Retina (tissue), 1 donor: ENCODE results near the gene MEAK7.

Experiments used
- DNase-seq: peaks from one replicate; pipeline ENCODE4 v3.0.0-alpha.2; 2016

The MEAK7 gene

GRCh38 chr16:84511831-84512230 is 7.4 kb upstream of the MEAK7 start:
- no peak for DNase-seq

DNA sequence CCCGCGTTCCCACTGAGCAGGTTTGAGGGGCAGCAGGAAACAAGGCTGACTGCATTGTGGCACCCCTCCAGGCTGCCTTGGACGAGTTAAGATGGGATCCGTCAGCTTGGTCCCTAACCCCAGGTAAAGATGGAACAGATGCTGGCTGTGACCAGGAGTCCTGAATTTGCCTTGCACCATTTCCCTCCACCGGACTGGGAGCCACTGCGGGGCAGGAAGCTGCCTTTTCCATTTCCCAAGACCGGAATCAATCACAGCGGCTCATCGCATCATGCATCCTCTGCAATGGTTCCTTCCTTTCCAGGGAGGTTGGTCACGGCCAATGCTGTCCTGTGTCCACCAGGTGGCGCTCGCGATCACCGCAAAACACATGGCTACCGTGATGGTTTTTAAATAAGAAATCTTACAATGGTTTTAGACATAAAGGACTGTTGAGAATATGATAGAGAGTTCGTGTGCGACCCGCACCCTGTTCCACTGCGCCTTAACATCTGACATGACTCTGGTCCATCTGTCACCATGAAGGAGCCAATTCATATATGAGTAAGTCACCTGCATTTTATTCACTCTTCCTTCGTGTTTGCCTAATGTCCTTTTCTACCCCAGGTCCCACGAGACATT is 6.8 kb upstream of the MEAK7 start:
- DNase-seq, result peak; percentile 92

DNA sequence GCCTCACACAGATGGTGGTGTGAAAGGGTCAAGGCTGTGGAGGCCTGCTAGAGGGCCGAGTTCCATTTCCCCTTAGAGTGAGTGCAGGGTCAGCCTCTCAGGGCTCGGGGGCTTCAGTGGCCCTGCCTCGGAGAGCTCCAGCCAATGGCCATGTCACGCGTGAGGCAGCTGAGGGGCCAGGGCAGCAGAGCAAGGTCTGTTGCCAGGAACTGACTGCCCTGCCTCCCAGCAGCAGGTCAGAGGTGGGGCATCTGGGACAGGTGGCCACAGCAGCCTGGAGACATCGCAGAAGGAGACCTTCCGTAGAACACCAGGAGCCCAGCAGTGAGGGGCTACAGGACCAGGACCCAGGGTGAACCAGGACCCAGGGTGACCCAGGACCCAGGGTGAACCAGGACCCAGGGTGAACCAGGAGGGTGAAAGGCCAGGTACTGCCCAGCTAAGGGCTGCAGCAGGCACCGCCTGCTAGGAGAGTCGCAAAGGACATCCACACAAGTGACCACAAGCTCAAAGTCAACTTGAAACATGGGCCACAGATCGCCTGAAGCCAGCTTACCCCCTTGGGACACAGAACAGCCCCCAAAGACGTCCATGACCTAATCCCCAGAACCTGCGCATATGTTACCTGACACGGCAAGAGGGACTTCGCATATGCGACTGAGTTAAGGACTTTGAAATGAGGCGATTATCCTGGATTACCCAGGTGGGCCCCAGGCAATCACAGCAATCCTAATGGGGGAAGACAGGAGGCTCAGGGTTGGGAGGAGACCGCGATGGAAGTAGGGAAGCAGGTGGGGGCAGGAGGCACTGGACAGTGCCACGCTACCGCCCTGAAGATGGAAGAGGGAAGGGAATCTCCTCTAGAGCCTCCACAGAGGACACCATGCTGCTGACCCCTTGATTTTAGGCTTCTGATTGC is 4.8 kb upstream of the MEAK7 start:
- DNase-seq, result no peak

DNA sequence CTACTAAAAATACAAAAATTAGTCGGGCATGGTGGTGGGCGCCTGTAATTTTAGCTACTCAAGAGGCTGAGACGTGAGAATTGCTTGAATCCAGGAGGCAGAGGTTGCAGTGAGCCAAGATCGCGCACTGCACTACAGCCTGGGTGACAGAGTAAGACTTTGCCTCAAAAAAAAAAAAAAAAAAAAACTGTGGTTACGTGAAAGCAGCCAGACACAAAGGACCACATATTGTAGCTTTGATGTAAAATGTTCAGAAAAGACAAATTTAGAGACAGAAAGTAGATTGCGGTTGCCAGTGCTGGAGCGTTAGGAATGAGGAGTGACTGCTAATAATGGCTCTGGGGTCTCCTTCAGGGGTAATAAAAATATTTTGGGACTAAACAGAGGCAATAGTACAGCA is 4.0 kb upstream of the MEAK7 start:
- no peak for DNase-seq

DNA sequence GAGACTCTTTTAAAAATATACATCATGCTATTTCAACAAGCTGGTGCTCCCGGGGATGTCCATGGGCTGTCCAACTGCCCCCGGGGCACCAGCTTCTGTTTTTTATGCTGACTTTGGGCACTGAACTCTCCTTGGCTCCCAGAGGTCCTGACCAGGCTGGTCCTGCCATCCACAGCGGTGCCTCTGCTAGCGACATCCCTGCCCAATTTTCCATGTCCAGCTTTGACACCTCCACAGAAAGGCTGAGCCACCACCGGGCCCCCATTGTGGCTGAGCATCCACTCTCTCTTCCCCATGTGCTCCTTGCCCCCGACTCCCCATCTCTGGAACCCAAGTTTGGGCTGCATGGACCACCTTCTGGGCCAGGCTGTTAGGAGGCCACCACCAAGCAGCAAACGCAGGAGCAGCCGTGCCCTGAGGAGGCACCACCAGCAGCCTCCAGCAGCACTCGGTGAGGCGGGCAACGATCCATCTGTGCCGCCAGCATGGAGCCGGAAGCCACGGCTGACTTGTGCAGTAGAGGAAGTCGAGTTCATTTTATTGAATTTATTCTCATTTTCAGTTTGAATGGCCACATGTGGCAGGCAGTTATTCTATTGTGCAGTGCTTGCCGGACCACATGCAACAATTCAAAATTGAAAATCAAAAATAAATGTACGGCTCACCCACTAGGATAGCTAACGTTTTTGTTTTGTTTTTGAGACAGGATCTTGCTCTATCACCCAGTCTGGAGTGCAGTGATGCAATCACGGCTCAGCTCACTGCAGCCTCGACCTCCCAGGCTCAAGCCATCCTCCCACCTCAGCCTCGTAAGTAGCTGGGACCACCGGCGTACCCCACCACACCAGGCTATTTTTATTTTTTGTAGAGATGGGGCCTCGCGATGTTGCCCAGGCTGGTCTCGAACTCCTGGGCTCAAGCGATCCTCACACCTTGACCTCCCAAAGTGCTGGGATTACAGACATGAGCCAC is 2.8 kb upstream of the MEAK7 start:
- no peak for DNase-seq

DNA sequence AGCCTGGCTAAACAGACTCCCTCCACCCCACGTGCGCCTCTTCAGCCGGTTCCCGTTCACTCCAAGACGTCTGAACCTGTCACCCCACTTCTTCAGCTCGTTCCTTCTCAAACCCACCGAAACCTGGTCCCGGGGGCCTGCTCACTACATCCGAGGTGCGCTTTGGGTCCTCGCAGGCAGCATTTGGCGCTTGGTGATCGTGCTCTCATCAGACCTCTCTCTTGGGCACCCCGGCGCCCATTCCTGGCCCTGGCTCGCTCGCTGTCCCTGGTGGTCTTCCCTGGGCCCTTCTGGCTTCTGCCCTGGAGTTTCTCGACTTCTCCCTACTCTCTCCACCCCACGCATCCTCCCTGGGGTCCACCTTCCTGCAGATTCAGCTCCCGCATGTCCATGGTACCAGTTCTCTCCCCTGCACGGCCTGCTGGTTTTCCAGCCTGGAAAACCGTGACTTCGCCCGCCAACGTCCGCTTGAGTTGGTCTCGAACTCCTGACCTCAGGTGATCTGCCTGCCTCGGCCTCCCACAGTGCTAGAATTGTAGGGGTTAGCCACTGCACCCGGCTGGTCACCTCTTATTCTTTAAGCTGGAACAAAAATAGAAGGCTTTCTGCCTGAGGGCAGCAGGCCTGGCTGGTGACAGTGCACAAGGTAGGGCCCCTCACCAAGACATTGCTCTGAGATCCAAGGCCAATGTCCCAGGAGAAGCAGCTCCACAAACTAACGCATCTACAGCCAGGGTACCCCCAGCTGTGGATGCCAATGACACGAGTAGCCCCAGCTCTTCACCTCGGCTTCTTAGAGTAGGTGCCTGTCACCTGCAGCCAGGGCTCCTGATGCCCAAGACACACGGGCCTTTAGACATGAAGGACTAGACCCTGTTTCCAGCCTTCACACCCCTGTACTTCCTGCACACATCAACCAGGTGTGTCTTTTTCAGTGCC is 1.1 kb upstream of the MEAK7 start:
- no peak for DNase-seq

GRCh38 chr16:84503751-84504395 is 586 bp downstream of the MEAK7 start:
- DNase-seq, result no peak

DNA sequence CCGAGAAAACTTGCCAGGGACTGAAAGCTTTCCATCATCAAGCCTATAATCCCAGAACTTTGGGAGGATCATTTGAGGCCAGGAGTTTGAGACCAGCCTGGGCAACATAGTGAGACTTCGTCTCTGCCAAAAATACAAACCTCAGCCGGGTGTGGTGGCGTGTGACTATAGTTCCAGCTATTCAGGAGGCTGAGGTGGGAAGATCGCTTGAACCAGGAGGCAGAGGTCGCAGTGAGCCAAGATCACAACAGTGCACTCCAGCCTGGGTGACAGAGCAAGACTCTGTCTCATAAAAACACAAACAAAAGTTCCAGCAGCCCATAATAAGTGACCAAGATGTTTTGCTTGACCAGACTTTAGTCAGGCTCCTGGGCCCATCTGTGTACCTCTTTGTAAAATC is 1.9 kb downstream of the MEAK7 start:
- DNase-seq, result no peak

GRCh38 chr16:84502075-84502474 is 2.4 kb downstream of the MEAK7 start:
- DNase-seq, result no peak

- DNase-seq, result no peak
These were observed 3.3 kb downstream of the MEAK7 start for GRCh38 chr16:84501077-84501735.

- no peak for DNase-seq
These were observed 3.9 kb downstream of the MEAK7 start for GRCh38 chr16:84500531-84500930.

DNA sequence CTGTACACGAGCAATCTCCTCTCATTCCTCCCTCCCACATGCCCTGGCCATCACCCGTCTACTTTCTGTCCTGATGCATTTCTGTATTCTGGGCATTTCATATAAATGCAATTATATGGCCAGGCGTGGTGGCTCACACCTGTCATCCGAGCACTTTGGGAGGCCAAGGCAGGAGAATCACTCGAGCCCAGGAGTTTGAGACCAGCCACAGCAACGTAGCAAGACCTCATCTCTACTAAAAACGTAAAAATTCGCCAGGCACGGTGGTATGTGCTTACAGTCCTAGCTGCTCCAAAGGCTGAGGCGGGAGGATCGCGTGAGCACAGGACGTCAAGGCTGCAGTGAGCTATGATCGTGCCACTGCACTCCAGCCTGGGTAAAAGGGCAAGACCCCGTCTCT is 4.8 kb downstream of the MEAK7 start:
- DNase-seq, result no peak

DNA sequence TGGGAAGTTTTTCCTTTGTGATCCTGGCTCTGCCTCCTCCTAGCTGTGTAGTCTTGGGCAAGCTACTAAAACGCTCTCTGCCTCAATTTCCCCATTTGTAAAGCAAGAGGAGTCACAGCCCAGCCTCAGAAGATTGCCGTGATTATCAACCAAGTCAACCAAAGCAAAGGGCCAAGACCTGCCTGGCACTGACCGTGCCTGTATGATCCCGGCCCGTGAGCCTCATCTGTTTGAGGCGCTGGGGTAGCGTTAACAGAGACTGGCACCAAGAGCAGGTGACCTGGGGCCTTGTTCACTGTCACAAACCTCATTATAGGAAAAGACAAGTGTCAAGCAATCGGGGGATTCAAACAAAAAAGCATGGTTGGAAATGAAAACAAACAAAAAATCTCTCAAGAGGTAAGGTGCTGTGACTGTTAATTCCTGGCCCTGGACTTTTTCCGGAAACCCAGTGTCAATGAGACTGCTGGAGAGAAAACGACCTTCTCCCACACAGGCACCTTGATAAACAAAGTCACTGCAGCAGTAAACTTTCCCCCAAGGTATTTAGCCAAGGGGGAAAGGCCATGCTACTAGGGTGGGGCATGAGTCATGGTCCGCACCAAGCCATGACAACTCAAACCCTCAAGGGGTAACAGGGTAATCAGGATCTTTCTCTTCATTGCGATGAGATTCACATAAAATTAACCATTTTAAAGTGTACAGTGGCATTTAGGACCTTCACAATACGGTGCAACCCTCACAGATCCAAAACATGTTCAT is 5.4 kb downstream of the MEAK7 start:
- no peak for DNase-seq

GRCh38 chr16:84498223-84498610 is 6.2 kb downstream of the MEAK7 start:
- no peak for DNase-seq

DNA sequence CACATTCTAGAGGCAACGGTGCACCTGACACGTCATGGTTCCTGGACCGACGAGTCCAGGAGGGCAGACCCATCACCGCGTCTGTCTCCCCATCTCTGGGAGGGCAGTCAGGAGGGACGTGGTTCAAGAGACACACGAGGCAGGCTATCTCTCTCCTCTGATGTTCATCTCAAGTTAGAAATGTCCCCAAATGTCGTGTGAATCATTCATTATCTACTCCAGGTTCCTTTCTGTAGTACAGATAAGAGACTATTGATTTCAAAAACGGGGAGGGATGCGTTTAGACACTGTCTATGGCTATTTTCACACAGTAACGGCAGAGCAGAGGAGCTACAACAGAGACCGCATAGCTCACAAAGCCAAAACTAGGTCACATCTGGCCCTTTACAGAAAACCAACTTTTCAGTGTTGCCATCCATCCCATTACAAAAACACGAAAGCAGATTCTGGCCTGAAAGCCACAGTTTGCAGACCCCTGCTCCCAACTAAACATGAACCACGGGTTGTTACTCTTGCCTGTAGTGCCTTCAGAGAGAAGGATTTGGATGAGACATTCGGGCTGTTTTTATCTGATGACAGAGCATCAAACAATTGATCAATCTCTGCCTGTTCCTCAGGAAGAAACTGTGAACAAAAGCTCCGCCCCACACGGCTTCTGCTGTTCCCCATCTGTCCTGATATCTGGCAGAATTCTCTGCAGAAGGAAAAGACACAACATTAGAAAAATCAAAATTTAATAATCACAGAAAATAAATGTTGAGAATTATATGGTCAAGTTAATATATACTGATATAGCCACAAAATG is 6.8 kb downstream of the MEAK7 start:
- peak; percentile 68 for DNase-seq

GRCh38 chr16:84496991-84497390 is 7.5 kb downstream of the MEAK7 start:
- DNase-seq, result no peak

GRCh38 chr16:84495506-84495905 is 9.0 kb downstream of the MEAK7 start:
- DNase-seq, result no peak

- no peak for DNase-seq
These were observed 15.3 kb downstream of the MEAK7 start for GRCh38 chr16:84489131-84489530.

DNA sequence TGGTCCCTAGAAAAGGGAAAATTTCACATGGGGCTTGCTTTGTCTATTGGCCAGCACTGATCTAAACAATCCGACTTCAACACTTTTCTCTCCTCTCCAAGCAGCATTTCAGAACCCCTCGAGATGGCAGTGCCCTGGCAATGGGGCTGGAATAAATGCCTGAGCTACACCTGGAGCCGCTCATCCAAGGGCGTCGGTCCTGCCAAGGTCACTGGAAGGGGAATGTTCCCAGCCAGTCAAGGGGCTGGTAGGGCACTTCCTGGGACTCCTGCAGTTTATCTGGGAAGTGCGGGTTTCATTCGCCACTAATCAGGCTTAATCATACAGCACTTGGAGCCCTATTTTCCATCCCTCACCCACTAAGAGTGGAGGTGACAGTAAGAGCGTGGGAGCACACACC is 17.1 kb downstream of the MEAK7 start:
- no peak for DNase-seq
